PC-9 (cell line): ENCODE results near the gene AP4E1. TPM values are rescaled to one million over a fixed set of nuclear protein-coding genes. Genes with fewer than 3 reads are reported as not detected.
"Not testable (repeated sequence)": the region's sequence is repeated elsewhere in the genome, so short reads cannot be mapped to it uniquely, and the experiment has no call there.

Experiments used
- BruUV-seq: library from RNA; stranded (reverse); fragments of 400-500 nt; replicated peaks from 2 replicates; lab custom pipeline; 2021; lab: Mats Ljungman, UMichigan
- CTCF ChIA-PET: fragments of 300-600 bp; sonication (Branson Sonifier 250); formaldehyde crosslinking; loops from one replicate; lab custom pipeline; 2022; ENCODE audit warnings: antibody characterized with exemption; lab: Charles Lee
- POLR2A ChIA-PET: fragments of 300-600 bp; sonication (Branson Sonifier 250); formaldehyde crosslinking; loops from one replicate; lab custom pipeline; 2022; ENCODE audit warnings: antibody characterized with exemption; ENCODE audit not compliant: unreplicated experiment; lab: Charles Lee
- DNase-seq, 2 experiments: peaks; one replicate each; pipeline versions ENCODE4 v3.0.0 to v3.0.0-alpha.2; 2015 to 2022; ENCODE audit warnings: mixed read lengths in 1 of 2
- H2AFZ ChIP-seq: fragments of 200-600 bp; sonication (generic); 2 replicates; pipeline ENCODE4 v1.8.1; 2017; ENCODE audit warnings: antibody characterized with exemption
- H3F3A ChIP-seq: fragments of 200-600 bp; sonication (generic); 2 replicates; pipeline ENCODE4 v1.8.1; 2017; ENCODE audit warnings: antibody characterized with exemption, mild to moderate bottlenecking, low read depth; ENCODE audit not compliant: insufficient read depth
- H3K27ac ChIP-seq: fragments of 200-600 bp; sonication (generic); 2 replicates; pipeline ENCODE4 v1.6.1; 2016; ENCODE audit warnings: mixed run types
- H3K27me3 ChIP-seq: fragments of 200-600 bp; sonication (generic); 2 replicates; pipeline ENCODE4 v1.6.1; 2016; ENCODE audit warnings: low read depth, mixed run types; ENCODE audit not compliant: insufficient read depth
- H3K36me3 ChIP-seq: fragments of 200-600 bp; sonication (generic); 2 replicates; pipeline ENCODE4 v1.6.1; 2016; ENCODE audit warnings: low read depth, mixed run types
- H3K4me1 ChIP-seq: fragments of 200-600 bp; sonication (generic); replicated peaks from 2 replicates; pipeline ENCODE4 v1.6.1; 2016; ENCODE audit warnings: mixed run types; ENCODE audit not compliant: insufficient read depth
- H3K4me2 ChIP-seq: fragments of 200-600 bp; sonication (generic); 2 replicates; pipeline ENCODE4 v1.6.1; 2017; ENCODE audit warnings: mixed run types
- H3K4me3 ChIP-seq: fragments of 200-600 bp; sonication (generic); 2 replicates; pipeline ENCODE4 v1.6.1; 2016; ENCODE audit warnings: mixed run types
- H3K79me2 ChIP-seq: fragments of 200-600 bp; sonication (generic); 2 replicates; pipeline ENCODE4 v1.6.1; 2017; ENCODE audit warnings: low read depth, mixed run types
- H3K9me2 ChIP-seq: fragments of 200-600 bp; sonication (generic); 2 replicates; pipeline ENCODE4 v1.8.1; 2017; ENCODE audit warnings: mild to moderate bottlenecking; ENCODE audit not compliant: insufficient read depth
- H3K9me3 ChIP-seq: fragments of 200-600 bp; sonication (generic); 2 replicates; pipeline ENCODE4 v1.8.1; 2016; ENCODE audit warnings: low read depth; ENCODE audit not compliant: insufficient read depth
- H4K20me1 ChIP-seq: fragments of 200-600 bp; sonication (generic); 2 replicates; pipeline ENCODE4 v1.8.1; 2017; ENCODE audit not compliant: insufficient read depth
- CTCF ChIP-seq: fragments of 200-600 bp; sonication (generic); conservative IDR thresholded peaks from 2 replicates; pipeline ENCODE4 v1.6.1; 2017; ENCODE audit warnings: mixed run types, antibody characterized with exemption, mild to moderate bottlenecking, moderate library complexity
- EZH2 ChIP-seq: fragments of 200-600 bp; sonication (generic); IDR thresholded peaks from 2 replicates; pipeline ENCODE4 v1.8.0; 2017; ENCODE audit warnings: antibody characterized with exemption, low read depth
- intact Hi-C: fragments of 100-400 bp; cut with micrococcal nuclease; formaldehyde crosslinking; loops from one replicate; pipeline ENCODE4 v1.10.0; 2022; ENCODE audit not compliant: unreplicated experiment
- total RNA-seq: library from RNA; stranded (reverse); gene quantifications from 2 replicates; pipeline ENCODE4 v1.2.3, GENCODE V29; 2021

AP4E1 gene
- total RNA-seq, 1 experiment from 2014 or later = 10.0 TPM

- no peak for TF ChIP-seq CTCF
- TF ChIP-seq EZH2 = no peak
- Histone ChIP-seq H3K4me2 (no peak overlapping the region), H3K27ac (no peak overlapping the region), H3F3A (no peaks in the 10 kb centered on the region), H3K27me3 (no peaks in the 10 kb centered on the region), H3K9me2 (no peaks in the 10 kb centered on the region), H4K20me1 (no peaks in the 10 kb centered on the region), H3K4me3 (no peak overlapping the region), H3K79me2 (no peaks in the 10 kb centered on the region), H2AFZ (no peak overlapping the region), H3K36me3 (0 out of 2 replicates have a peak, but pooled peaks cover 7% of the 10 kb centered on the region), H3K9me3 (no peaks in the 10 kb centered on the region), H3K4me1 (peaks cover 7% of the 10 kb centered on the region; the same call in 1 of the 2 replicates)
- DNase-seq = no peak
- CTCF ChIA-PET = no interaction called here
- POLR2A ChIA-PET = no interaction called here
- BruUV-seq = no TSS peak
- intact Hi-C loops = no loop called here
Observed at GRCh38 chr15:50911001-50911400, 2.5 kb downstream of the AP4E1 start.

- no peak overlapping the region for H2AFZ ChIP-seq
- BruUV-seq = no TSS peak
- H3K4me3 ChIP-seq = no peak overlapping the region
- no peak for TF ChIP-seq EZH2
- TF ChIP-seq CTCF = no peak
- peaks cover 7% of the 10 kb centered on the region; the same call in 1 of the 2 replicates for H3K4me1 ChIP-seq
- no peak for DNase-seq
- H3K9me2 ChIP-seq = no peaks in the 10 kb centered on the region
- H3K27me3 ChIP-seq = no peaks in the 10 kb centered on the region
- no peak overlapping the region for H3K4me2 ChIP-seq
- H3K27ac ChIP-seq = no peak overlapping the region
- H3K9me3 ChIP-seq = no peaks in the 10 kb centered on the region
- no peaks in the 10 kb centered on the region for H4K20me1 ChIP-seq
- H3F3A ChIP-seq = no peaks in the 10 kb centered on the region
- ChIA-PET CTCF (no interaction called here), POLR2A (no interaction called here)
- H3K79me2 ChIP-seq = no peaks in the 10 kb centered on the region
- 0 out of 2 replicates have a peak, but pooled peaks cover 7% of the 10 kb centered on the region for H3K36me3 ChIP-seq
- intact Hi-C loops = no loop called here
Observed at GRCh38 chr15:50911621-50912020, 3.1 kb downstream of the AP4E1 start.

GRCh38 chr15:50916400-50916799, 7.9 kb downstream of the AP4E1 start:
- Histone ChIP-seq H3K27me3 (no peaks in the 10 kb centered on the region), H3K36me3 (0 out of 2 replicates have a peak, but pooled peaks cover 7% of the 10 kb centered on the region), H2AFZ (no peak overlapping the region), H3K79me2 (no peaks in the 10 kb centered on the region), H3F3A (no peaks in the 10 kb centered on the region), H3K4me2 (no peak overlapping the region), H3K9me2 (no peaks in the 10 kb centered on the region), H3K4me3 (no peak overlapping the region), H4K20me1 (no peaks in the 10 kb centered on the region), H3K27ac (no peak overlapping the region), H3K4me1 (no peaks in the 10 kb centered on the region), H3K9me3 (no peaks in the 10 kb centered on the region)
- TF ChIP-seq EZH2 = no peak
- no peak for TF ChIP-seq CTCF
- ChIA-PET POLR2A (no interaction called here), CTCF (no interaction called here)
- no TSS peak for BruUV-seq
- intact Hi-C loops = no loop called here
- no peak for DNase-seq

- H3K27me3 ChIP-seq, H3K36me3 ChIP-seq, H4K20me1 ChIP-seq, H3K4me3 ChIP-seq, H2AFZ ChIP-seq, H3K79me2 ChIP-seq, H3K9me2 ChIP-seq, H3K9me3 ChIP-seq, H3K4me1 ChIP-seq, POLR2A ChIA-PET, H3F3A ChIP-seq, H3K4me2 ChIP-seq, intact Hi-C loops, BruUV-seq, H3K27ac ChIP-seq, DNase-seq: not testable (repeated sequence)
- CTCF ChIA-PET = interaction anchor here (0.7 kb wide), 1 partner anchor 120 kb away, joined by 5 read pairs; no protein-coding TSS in a partner anchor
Observed at GRCh38 chr15:50919359-50919758, 10.9 kb downstream of the AP4E1 start.
